Measurements from ENCODE around the gene TAOK1.
"Not testable (repeated sequence)": the region's sequence is repeated elsewhere in the genome, so short reads cannot be mapped to it uniquely, and the experiment has no call there.

The TAOK1 gene

DNA sequence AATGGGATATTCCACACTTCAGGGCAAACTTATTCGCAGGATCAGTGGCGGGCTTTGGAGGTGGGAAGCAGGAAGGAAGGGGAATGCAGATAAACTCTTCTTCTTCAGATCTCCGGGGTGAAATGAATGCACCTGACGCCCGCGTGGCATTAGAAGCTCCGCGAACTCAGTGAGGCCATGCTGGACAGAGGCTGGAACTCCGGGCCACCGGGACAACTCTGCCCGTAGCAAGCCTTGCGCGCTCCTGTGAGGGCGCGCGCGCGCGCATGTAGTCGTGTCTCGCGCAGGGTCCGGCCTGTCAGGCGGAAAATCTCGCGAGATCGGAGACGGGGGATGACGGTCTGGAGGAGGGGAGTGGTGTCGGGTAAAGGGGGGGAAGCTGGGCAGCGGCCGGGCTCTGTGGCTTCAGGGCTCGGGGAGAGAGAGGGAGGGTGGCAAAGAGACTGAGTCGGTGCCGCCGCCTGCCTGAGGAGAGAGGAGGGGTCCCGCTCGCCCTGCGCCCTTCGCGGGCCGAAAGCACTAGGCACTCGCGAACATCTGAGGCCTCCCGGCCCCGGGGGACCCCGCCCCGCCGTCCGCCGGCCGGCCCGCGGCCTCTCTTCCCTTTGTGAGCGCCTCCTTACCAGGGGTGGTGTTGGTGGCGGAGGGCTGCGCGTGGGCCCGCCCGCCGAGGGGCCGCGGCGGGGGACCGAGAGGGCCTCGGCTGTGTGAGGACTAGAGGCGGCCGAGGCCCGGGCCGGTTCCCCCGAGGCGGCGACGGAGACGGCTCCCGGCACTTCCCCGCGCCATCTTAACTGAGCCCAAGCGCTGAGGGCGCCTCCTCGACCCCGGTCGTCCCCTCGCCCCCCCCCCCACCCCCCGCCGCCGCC is at the start of gene TAOK1:
Gene TAOK1, plus strand, starts transcription at position 382 of the 869 bp plus-strand sequence. CDS start 61,186 bp downstream, outside the sequence.
- peak; percentile 97 for DNase-seq (ENCODE audit: insufficient read length, low spot score)
- peak; percentile 68 for FAIRE-seq
- peak; percentile 96 for TF ChIP-seq POLR2A (IDR thresholded peaks at IDR 0.05; ENCODE audit: low read depth, low read length)

DNA sequence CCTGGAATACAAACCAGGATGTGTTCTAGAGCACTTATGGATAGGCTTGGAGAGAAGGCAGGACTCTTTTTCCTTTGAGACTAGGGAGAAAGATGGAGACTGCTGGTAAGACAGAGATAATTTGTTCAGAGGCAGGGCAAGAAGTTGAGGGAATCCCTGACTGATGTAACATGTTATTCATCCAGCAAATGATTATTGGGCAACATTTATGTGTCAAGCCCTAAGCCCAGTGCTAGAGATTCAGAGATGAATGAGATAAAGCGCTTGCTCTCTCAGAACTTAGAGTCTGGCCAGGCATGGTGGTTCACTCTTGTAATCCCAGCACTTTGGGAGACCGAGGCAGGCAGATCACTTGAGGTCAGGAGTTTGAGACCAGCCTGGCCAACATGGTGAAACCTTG is 48.4 kb upstream of the TAOK1 start:
- no peak for FAIRE-seq
- no peak for TF ChIP-seq POLR2A (IDR thresholded peaks at IDR 0.05; ENCODE audit: low read depth, low read length)
- no peak for DNase-seq (ENCODE audit: insufficient read length, low spot score)

DNA sequence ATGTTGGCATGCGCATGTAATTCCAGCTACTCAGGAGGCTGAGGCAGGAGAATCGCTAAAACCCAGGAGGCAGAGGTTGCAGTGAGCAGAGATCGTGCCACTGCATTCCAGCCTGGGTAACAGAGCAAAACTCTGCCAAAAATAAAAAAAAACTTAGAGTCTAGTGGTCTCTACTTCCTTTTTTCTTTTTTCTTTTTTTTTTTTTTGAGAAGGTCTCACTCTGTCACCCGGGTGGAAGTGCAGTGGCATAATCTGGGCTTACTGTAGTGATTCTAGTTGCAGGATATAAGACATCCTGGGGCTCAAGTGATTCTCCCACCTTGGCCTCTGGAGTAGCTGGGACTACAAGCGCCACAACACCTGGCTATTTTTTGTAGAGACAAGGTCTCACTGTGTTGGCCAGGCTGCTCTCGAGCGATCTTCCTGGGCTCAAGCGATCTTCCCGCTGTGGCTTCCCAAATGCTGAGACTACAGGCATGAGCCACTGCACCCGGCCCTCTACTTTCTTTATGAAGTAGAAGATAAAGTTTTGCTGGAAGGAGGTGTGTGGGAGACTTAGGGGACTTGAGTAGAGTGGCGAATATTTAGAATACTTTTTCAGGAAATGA is 47.9 kb upstream of the TAOK1 start:
- TF ChIP-seq POLR2A (IDR thresholded peaks at IDR 0.05; ENCODE audit: low read depth, low read length): no peak
- no peak for FAIRE-seq
- no peak for DNase-seq (ENCODE audit: insufficient read length, low spot score)

DNA sequence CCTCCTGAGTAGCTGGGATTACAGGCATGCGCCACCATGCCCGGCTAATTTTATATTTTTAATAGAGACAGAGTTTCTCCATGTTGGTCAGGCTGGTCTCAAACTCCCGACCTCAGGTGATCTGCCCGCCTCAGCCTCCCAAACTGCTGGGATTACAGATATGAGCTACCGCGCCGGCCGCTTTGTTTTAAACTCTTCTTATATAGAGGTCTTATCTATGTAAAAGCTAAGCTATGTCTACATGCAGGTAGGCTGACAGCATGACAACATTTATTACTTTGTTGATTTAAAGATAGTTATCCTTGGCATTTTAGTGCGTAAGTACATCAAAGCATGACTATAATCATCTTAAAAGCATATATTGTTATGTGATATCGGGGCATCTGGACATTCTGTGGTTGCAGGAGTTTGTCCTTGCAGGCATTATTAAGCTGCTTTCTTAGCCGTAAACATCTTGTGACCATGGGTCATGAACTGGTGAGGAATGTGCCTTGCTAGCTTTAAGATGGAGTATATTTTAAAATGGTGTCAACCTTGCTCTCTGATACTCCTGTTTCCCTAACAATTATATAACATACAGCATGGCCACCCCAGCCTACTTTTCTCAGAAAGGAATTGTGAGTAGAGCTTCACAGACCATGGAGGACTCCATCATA is 45.8 kb upstream of the TAOK1 start:
- DNase-seq (ENCODE audit: insufficient read length, low spot score): no peak
- TF ChIP-seq POLR2A (IDR thresholded peaks at IDR 0.05; ENCODE audit: low read depth, low read length): no peak
- no peak for FAIRE-seq

DNA sequence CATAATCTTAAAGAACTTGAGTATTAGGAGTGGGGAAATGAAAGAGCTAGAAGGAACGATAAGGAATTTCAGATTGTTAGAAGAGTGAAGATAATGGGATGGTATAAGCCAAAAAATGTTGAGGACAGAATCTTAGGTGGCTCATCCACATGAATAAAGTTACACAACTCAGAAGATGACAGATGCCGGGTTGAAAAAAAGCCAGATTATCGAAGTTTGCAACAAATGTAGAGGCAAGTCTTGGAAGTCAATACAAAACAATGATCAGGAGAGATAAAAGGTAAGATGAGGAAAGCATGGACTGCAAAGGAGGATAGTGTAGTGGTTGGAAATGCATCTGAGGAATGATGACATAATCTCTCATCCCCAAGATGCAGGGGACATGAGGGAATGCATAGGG is 45.1 kb upstream of the TAOK1 start:
- DNase-seq (ENCODE audit: insufficient read length, low spot score) (no peak), FAIRE-seq (no peak)
- TF ChIP-seq POLR2A (IDR thresholded peaks at IDR 0.05; ENCODE audit: low read depth, low read length): no peak

DNA sequence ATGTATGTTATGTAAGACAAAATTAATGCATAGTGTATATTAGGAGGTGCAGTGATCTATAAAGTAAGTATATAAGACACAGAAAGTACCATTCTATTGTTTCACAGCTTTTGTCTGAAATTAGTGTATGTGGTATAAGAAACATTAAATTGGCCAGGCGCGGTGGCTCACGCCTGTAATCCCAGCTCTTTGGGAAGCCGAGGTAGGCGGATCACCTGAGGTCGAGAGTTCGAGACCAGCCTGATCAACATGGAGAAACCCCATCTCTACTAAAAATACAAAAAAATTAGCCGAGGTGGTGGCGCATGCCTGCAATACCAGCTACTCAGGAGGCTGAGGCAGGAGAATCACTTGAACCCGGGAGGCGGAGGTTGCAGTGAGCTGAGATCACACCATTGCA is 44.7 kb upstream of the TAOK1 start:
- FAIRE-seq; DNase-seq (ENCODE audit: insufficient read length, low spot score): not testable (repeated sequence)

DNA sequence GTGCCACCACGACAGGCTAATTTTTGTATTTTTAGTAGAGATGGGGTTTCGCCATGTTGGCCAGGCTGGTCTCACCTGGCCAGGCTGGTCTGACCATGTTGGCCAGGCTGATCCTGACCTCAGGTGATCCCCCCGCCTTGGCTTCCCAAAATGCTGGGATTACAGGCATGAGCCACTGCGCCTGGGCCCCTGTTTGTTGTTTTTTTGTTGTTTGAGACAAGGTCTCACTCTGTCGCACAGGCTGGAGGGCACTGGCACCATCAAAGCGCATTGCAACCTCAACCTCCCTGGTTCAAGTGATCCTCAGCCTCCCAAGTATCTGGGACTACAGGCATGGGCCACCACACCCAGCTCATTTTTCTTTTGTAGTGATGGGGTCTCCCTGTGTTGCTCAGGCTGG is 43.7 kb upstream of the TAOK1 start:
- no peak for TF ChIP-seq POLR2A (IDR thresholded peaks at IDR 0.05; ENCODE audit: low read depth, low read length)
- no peak for FAIRE-seq
- no peak for DNase-seq (ENCODE audit: insufficient read length, low spot score)

DNA sequence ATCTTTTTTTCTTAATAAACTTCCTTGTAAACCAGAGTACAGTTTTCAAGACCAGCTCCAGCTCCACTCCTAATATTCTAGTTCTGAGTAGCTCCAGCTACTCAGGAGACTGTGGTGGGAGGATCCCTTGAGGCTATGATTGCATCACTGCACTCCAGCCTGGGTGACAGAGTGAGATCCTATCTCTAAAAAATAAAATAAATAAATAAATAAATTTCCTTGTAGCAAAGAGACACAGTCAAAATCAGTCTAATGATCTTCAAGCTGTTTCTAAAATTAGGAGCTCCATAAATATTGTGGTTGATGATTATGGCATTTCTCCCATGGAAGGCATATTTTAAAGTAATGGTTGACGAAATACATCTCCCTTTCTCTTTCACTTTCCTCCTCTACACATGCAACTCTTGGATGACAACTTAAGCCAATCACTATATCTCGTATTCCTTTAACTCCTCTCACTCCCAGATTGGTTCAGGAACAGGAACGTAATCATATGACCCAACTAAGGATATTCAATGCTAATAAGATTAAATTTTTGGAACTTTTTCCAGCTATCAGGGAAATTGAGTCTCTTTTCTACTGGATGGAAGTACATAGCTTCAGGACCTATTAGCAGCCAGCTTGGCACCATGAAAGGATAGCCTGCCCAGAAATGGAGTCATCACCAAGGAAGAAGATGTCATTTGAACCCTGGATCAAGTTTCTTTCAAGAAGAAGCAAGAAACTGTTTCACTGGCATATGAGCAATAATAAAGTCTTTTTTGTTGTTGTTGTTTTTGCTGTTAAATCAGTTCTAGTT is 42.1 kb upstream of the TAOK1 start:
- DNase-seq (ENCODE audit: insufficient read length, low spot score) (peak; percentile 23), FAIRE-seq (no peak)
- no peak for TF ChIP-seq POLR2A (IDR thresholded peaks at IDR 0.05; ENCODE audit: low read depth, low read length)

DNA sequence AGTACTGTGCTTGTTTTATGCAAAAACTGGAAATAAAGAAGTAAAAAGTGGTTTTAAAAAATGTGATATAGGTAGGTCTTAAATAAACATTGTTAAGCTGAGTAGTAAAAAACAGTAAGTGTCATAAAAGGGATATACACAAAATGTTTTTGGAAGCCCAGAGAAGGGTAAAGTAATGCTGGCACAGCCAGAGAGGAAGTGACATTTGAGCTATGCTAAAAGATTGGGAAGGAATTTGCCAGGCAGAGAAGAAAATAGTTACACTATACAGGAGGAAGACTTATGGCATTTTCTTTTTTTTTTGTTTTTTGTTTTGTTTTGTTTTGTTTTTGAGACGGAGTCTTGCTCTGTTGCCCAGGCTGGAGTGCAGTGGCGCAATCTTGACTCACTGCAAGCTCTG is 40.8 kb upstream of the TAOK1 start:
- FAIRE-seq (no peak), DNase-seq (ENCODE audit: insufficient read length, low spot score) (no peak)
- TF ChIP-seq POLR2A (IDR thresholded peaks at IDR 0.05; ENCODE audit: low read depth, low read length): no peak

DNA sequence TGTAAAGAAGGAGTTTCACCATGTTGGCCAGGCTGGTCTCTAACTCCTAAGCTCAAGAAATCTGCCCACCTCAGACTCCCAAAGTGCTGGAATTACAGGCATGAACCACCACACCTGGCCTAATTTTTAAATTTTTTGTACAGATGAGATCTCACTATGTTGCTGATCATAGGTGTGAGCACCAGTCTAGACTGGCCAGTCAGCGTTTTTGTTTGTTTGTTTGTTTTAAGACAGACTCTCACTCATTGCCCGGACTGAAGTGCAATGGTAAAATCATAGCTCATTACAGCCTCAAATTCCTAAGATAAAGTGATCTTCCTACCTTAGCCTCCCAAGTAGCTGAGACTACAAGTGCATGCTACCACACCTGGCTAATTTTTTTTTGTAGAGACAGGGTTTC is 38.0 kb upstream of the TAOK1 start:
- DNase-seq (ENCODE audit: insufficient read length, low spot score) (no peak), FAIRE-seq (no peak)
- no peak for TF ChIP-seq POLR2A (IDR thresholded peaks at IDR 0.05; ENCODE audit: low read depth, low read length)

DNA sequence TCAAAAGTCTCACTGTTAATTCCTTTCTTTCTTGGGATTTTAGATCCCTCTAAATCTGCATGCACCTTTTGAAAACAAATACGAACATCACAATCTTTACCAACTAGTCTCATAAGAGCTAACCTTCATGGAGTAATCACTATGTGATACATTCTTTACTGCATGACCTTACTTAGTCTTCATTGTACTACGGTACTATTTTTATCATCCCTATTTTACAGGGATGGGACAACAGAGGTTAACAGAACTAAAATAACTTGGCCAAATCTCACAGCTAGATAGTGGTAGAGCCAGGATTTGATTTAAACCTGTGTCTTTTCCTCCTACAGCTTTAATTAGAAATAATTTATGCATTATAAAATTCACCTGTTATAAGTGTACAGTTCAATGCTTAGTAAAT is 32.9 kb upstream of the TAOK1 start:
- no peak for TF ChIP-seq POLR2A (IDR thresholded peaks at IDR 0.05; ENCODE audit: low read depth, low read length)
- DNase-seq (ENCODE audit: insufficient read length, low spot score) (no peak), FAIRE-seq (no peak)

DNA sequence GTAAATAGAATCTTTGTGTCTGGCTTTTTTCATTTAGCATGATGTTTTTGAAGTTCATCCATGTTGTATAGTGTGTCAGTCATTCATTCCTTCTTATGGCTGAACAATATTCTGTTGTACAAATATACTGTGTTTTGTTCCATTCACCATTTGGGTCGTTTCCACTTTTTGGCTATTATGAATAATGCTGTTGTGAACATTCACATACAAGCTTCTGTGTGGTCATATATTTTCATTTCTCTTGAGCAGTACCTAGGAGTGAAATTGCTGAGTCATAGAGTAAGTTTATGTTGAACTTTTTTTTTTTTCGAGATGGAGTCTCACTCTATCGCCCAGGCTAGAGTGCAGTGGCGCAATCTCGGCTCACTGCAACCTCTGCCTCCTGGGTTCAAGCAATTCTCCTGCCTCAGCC is 32.3 kb upstream of the TAOK1 start:
- FAIRE-seq (peak; percentile 15), DNase-seq (ENCODE audit: insufficient read length, low spot score) (no peak)
- TF ChIP-seq POLR2A (IDR thresholded peaks at IDR 0.05; ENCODE audit: low read depth, low read length): no peak

DNA sequence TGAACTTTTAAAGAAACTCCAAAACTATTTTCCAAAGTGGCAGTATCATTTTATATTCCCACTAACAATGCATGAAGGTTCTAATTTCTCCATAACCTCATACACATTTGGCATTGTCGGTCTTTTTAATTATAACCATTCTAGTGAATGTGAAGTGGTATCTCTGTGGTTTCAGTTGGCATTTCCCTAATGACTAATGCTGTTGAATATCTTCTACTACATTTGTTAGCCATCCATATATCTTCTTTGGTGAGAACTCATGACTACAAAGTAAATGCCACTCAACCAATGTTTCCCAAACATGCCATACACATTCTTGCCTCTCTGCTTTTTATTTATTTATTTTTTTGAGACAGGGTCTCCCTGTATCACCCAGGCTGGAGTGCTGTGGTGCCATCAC is 31.7 kb upstream of the TAOK1 start:
- FAIRE-seq (peak; percentile 50), DNase-seq (ENCODE audit: insufficient read length, low spot score) (no peak)
- no peak for TF ChIP-seq POLR2A (IDR thresholded peaks at IDR 0.05; ENCODE audit: low read depth, low read length)

DNA sequence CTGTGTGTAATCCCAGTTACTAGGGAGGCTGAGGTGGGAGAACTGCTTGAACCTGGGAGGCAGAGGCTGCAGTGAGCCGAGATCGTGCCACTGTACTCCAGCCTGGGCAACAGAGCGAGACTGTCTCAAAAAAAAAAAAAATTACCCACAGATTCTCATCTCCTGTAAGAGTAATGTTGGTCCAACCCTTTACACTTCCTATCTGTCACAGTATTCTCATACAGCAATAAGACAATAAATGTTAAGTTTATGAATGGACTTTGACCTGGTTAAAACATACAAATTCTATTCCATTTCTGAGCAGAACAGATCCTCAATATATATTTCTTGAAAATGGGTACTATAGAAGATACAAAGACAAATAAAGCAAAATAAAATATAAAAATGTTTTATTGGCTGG is 30.4 kb upstream of the TAOK1 start:
- no peak for DNase-seq (ENCODE audit: insufficient read length, low spot score)
- FAIRE-seq: no peak
- TF ChIP-seq POLR2A (IDR thresholded peaks at IDR 0.05; ENCODE audit: low read depth, low read length): no peak

Data from H54 (cell line).